Activated naive CD4-positive, alpha-beta T cell treated with anti-CD3 and anti-CD28 coated beads, Interleukin-2, amount 50 U/mL, for 72 hours (primary cell): ENCODE measurements around the gene AVP. TPM values are rescaled to one million over a fixed set of nuclear protein-coding genes. Genes with fewer than 3 reads are reported as not detected.
"Not testable (repeated sequence)": the region's sequence is repeated elsewhere in the genome, so short reads cannot be mapped to it uniquely, and the experiment has no call there.

Experiments
- ATAC-seq, 2 donors: fragments of 150-1000 bp; cut with Tn5 transposase; 2 replicates each; pipeline ENCODE4 v1.10.0; 2021; ENCODE audit warnings: mild to moderate bottlenecking in 2 of 2, moderate library complexity in 2 of 2
- DNase-seq, 2 donors: peaks; one replicate each; pipeline ENCODE4 v3.0.0; 2021 to 2022; ENCODE audit warnings: low spot score in 2 of 2
- H3K27ac Mint-ChIP-seq, 2 donors: one replicate each; pipeline ENCODE4 v1.8.0; 2022; ENCODE audit warnings: mild to moderate bottlenecking in 2 of 2, mixed read lengths in 2 of 2
- H3K36me3 Mint-ChIP-seq, 2 donors: one replicate each; pipeline ENCODE4 v1.8.0; 2022; ENCODE audit warnings: mixed read lengths in 2 of 2
- H3K9me3 Mint-ChIP-seq, 2 donors: one replicate each; pipeline ENCODE4 v1.8.0; 2022; ENCODE audit warnings: mixed read lengths in 2 of 2
- total RNA-seq, 2 donors: library from RNA; stranded (reverse); gene quantifications; one replicate each; pipeline ENCODE4 v1.2.3, GENCODE V29; 2022

The AVP gene
- total RNA-seq, 2 donors from 2014 or later, result 0.45 TPM; not detected in 1

GRCh38 chr20:3073251-3073643 lies 11.3 kb downstream of the AVP start:
- not testable (repeated sequence) for ATAC-seq, H3K27ac Mint-ChIP-seq, DNase-seq

DNA sequence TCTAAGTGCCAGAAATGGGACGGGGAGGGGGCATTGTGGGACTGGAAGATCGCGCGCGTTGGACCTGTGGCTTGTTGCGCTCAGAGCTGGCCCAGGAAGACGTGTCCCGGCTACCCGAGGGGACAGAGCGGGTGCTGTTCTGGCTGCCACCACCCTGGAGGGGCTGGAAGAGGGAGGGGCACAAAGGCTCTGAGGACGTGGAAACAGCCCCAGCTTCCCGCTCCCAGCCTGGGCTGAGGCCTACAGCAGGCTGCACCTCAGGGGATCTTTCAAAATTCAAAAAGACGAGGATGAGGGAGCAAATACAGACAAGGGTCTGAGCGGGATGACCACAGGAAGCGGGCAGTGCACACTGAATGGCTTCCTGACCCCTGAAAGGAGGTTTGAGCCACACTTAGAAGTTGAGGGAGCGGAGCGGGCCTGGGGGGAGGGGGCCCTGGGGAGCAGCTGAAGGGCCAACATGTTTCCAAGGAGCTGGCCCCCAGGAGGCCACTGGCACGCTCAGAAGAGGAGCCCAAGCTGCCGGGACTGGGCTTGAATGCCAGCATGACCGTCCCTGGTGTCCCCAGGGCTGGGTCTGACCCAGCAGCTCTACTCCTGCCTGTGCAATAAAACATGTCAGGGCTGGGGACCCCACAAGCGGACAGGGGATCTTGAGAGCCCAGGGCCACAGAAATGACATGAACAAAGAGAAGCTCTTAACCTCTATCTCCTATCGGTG lies 11.8 kb downstream of the AVP start:
- Mint-ChIP-seq H3K36me3 (peaks cover 0 to 10% of the 10 kb centered on the region in 2 donors), H3K27ac (no peak overlapping the region), H3K9me3 (no peaks in the 10 kb centered on the region)
- DNase-seq, result no peak
- ATAC-seq, result no peak

More at GRCh38 chr20:3073251-3073643, 11.3 kb downstream of the AVP start:
- peaks cover 0 to 13% of the 10 kb centered on the region in 2 donors for H3K36me3 Mint-ChIP-seq
- not testable (repeated sequence) for H3K9me3 Mint-ChIP-seq

DNA sequence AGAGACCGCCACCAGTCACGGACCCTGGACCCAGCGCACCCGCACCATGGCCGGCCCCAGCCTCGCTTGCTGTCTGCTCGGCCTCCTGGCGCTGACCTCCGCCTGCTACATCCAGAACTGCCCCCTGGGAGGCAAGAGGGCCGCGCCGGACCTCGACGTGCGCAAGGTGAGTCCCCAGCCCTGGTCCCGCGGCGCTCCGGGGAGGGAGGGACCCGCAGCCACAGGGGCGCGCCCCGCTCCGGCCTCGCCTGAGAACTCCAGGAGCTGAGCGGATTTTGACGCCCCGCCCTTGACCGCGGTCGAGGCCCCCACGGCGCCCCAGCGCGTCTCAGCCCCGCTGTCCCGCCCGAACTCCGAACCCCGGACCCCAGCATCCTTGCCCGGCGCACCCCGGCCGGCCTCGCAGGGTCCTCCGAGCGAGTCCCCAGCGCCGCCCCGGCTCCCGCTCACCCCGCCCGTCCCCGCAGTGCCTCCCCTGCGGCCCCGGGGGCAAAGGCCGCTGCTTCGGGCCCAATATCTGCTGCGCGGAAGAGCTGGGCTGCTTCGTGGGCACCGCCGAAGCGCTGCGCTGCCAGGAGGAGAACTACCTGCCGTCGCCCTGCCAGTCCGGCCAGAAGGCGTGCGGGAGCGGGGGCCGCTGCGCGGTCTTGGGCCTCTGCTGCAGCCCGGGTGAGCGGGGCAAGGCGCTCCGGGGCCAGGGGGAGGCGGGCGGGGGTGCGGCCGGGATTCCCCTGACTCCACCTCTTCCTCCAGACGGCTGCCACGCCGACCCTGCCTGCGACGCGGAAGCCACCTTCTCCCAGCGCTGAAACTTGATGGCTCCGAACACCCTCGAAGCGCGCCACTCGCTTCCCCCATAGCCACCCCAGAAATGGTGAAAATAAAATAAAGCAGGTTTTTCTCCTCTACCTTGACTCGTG lies 12.7 kb downstream of the AVP start, which contains the start of gene OXT:
Gene OXT, plus strand, starts transcription at position 11 of the 920 bp plus-strand sequence. Its CDS starts 36 bp downstream, at position 47.
- no peaks in the 10 kb centered on the region for H3K9me3 Mint-ChIP-seq
- H3K36me3 Mint-ChIP-seq, result peaks cover 0 to 7% of the 10 kb centered on the region in 2 donors
- peak; percentile 68 to 81 for ATAC-seq
- DNase-seq, result peak; percentile 46 to 63
- H3K27ac Mint-ChIP-seq, result no peak within 1 kb of the TSS

- ATAC-seq (no peak), DNase-seq (no peak)
- H3K9me3 Mint-ChIP-seq, result no peaks in the 10 kb centered on the region
- no peak overlapping the region for H3K27ac Mint-ChIP-seq
- H3K36me3 Mint-ChIP-seq, result peaks cover 0 to 7% of the 10 kb centered on the region in 2 donors
Observed at GRCh38 chr20:3071266-3071609, 13.3 kb downstream of the AVP start.

DNA sequence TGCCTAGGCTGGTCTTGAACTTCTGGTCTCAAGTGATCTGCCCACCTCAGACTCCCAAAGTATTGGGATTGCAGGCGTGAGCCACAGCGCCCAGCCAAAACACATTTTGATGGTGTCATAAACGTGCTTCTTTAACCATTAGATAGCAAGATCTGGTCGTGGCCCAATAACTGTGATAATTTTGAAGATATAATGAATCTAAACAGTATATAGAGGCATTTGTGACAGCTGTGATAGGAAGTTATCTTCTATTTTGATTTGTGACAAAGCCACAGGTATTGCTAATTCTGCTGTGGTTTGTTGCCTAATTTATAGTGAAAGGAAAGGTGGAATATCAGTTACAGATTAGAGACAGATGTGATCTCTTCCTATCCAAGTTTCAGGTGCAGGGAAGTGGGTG lies 13.8 kb downstream of the AVP start:
- DNase-seq (no peak), ATAC-seq (no peak)
- Mint-ChIP-seq H3K36me3 (peaks cover 0 to 7% of the 10 kb centered on the region in 2 donors), H3K27ac (no peak overlapping the region), H3K9me3 (no peaks in the 10 kb centered on the region)

GRCh38 chr20:3068986-3069900 lies 15.3 kb downstream of the AVP start:
- no peaks in the 10 kb centered on the region for H3K9me3 Mint-ChIP-seq
- H3K27ac Mint-ChIP-seq, result no peak overlapping the region
- DNase-seq (no peak), ATAC-seq (peak in 1 of 2 donors; percentile 38)
- H3K36me3 Mint-ChIP-seq, result peaks cover 0 to 7% of the 10 kb centered on the region in 2 donors

DNA sequence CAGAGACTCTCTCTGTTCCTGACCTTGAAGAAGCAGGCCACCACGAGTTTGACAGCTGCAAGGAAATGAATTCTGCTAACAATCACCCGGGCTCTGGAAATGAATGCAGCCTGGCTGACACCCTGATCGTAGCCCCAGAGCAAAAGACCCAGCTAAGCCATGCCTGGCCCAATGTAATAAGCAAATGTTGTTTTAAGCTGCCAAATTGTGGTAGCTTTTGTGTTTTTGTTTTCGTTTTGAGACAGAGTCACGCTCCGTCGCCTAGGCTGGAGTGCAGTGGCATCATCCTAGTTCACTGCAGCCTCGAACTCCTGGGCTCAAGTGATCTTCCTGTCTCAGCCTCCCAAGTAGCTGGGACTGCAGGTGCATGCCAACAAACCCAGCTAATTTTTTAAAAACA lies 16.4 kb downstream of the AVP start:
- Mint-ChIP-seq H3K27ac (no peak overlapping the region), H3K9me3 (no peaks in the 10 kb centered on the region), H3K36me3 (peaks cover 0 to 7% of the 10 kb centered on the region in 2 donors)
- DNase-seq (no peak), ATAC-seq (no peak)

DNA sequence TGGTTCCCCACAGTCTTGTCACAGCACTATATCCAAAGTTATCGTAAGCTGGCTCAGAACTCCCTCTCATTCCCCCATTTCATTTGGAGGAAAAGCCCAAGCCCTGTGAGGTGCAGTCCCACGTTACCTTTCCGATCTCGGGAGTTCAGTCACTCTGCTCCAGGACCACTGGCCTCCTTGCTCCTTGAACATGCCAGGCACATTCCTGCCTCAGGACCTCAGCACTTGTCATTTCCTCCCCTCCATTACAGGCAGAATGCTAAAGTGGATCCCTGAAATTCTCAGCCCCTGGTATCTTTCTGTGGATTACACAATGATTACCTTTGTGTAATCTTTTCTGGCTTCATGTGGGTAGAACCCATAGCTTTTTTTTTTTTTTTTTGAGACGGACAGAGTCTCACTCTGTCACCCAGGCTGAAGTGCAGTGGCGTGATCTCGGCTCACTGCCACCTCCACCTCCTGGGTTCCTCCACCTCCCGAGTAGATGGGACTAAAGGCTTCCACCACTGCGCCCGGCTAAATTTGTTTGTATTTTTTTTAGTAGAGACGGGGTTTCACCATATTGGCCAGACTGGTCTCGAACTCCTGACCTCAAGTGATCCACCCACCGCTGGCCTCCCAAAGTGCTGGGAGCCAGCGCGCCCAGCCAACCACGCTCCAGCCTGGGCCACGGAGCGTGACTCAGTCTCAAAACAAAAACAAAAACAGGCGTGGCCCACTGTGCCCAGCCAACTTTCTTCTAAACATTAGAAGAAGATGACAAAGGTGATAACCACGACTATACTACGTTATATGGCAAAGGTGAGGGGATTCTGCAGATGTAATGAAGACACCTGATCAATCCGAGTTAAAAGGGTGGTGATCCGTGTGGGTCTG lies 17.1 kb downstream of the AVP start:
- peaks cover 0 to 7% of the 10 kb centered on the region in 2 donors for H3K36me3 Mint-ChIP-seq
- H3K27ac Mint-ChIP-seq, result peak overlapping the region in 1 of 2 donors; percentile 71
- DNase-seq, result no peak
- ATAC-seq, result no peak
- no peaks in the 10 kb centered on the region for H3K9me3 Mint-ChIP-seq

GRCh38 chr20:3064119-3064518 lies 20.4 kb downstream of the AVP start:
- not testable (repeated sequence) for H3K36me3 Mint-ChIP-seq, ATAC-seq, H3K27ac Mint-ChIP-seq, H3K9me3 Mint-ChIP-seq, DNase-seq

DNA sequence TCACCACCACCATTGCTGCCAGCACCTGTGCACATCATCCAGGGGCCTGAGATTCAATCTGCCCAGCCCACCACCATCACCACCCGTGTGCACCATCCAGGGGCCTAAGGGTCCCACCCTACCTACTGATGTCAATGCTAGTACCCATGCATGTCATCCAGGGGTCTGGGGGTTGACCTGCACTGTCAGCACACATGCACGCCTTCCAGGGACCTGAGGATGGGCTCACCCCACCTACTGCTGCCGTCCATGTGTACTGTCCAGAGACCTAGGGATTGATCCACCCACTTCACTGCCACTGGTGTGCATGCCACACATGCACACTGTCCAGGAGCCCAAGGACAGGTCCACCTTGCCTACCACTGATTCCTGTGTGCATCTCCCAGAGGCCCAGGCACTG lies 25.0 kb downstream of the AVP start:
- no peaks in the 10 kb centered on the region for H3K9me3 Mint-ChIP-seq
- no peak overlapping the region for H3K27ac Mint-ChIP-seq
- H3K36me3 Mint-ChIP-seq, result no peaks in the 10 kb centered on the region
- no peak for DNase-seq
- no peak for ATAC-seq

GRCh38 chr20:3051385-3052019 lies 33.0 kb downstream of the AVP start:
- ATAC-seq, result peak in 1 of 2 donors; percentile 24

GRCh38 chr20:3047486-3048419 lies 36.8 kb downstream of the AVP start:
- DNase-seq (no peak), ATAC-seq (no peak)
- H3K27ac Mint-ChIP-seq, result peak overlapping the region; percentile 44 to 89
- no peaks in the 10 kb centered on the region for H3K9me3 Mint-ChIP-seq
- peaks cover 22 to 23% of the 10 kb centered on the region in 2 donors for H3K36me3 Mint-ChIP-seq

More at GRCh38 chr20:3051385-3052019, 33.0 kb downstream of the AVP start:
- peaks cover 18 to 21% of the 10 kb centered on the region in 2 donors for H3K36me3 Mint-ChIP-seq
- no peaks in the 10 kb centered on the region for H3K9me3 Mint-ChIP-seq
- DNase-seq, result no peak
- H3K27ac Mint-ChIP-seq, result peak overlapping the region in 1 of 2 donors; percentile 30

- ATAC-seq, result no peak
- peak overlapping the region; percentile 78 to 89 for H3K27ac Mint-ChIP-seq
- H3K36me3 Mint-ChIP-seq, result peaks cover 22 to 23% of the 10 kb centered on the region in 2 donors
- DNase-seq, result no peak
- H3K9me3 Mint-ChIP-seq, result no peaks in the 10 kb centered on the region
Observed at GRCh38 chr20:3046677-3047462, 37.7 kb downstream of the AVP start.
